SK-N-MC (cell line): ENCODE results near the gene MYO10.

Experiments used
- EZH2 ChIP-seq: fragments of 200-600 bp; sonication (generic); IDR thresholded peaks from one replicate; pipeline ENCODE4 v1.6.1; 2017; ENCODE audit warnings: antibody characterized with exemption
- FOXP2 ChIP-seq: optimal IDR thresholded peaks from 2 replicates; pipeline ENCODE3; 2011; ENCODE audit warnings: mild to moderate bottlenecking, moderate library complexity; ENCODE audit not compliant: insufficient read depth; ENCODE audit errors: extremely low read length, control extremely low read depth
- POLR2AphosphoS5 ChIP-seq: IDR thresholded peaks from 2 replicates; pipeline ENCODE4 v1.6.1; 2012; ENCODE audit warnings: mild to moderate bottlenecking, low read depth, low read length, borderline replicate concordance

DNA sequence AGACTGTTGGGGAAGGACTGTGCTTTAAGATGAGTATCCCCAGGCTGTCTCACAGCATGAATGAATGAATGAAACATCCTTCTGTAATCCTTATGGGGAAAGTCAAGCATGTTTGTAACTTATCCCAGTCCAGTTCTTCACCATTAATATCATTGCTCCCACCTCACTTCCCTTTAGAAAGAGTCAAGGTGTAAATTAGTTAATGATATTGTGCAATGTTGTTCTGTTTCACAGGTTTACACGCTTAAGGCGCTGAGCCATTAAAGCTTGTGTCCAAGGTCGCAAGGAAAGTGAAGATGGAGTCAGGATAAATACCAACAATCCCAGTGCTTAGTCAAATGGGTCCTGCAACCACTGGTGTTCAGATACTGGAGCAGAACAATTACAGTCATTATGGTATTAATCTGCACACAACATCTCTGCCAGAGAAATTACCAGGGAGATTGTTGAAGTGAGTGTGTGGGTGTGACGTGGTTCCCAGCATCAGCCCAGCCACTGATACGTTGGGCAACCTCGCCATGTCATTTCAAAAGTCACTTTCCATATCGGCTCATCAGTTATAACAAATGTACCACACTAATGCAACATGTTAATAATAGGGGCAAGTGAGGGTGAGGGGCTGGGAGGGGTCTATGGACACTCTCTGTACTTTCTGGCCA, 1.5 kb upstream of the MYO10 start:
- no peak for TF ChIP-seq POLR2AphosphoS5
- TF ChIP-seq EZH2, result no peak
- no peak for TF ChIP-seq FOXP2
